SH-SY5Y (cell line): ENCODE measurements around the gene ELMO1.

Experiments used
- GATA2 ChIP-seq: IDR thresholded peaks from 2 replicates; pipeline ENCODE4 v1.6.1; 2011; ENCODE audit warnings: mild to moderate bottlenecking, low read depth, low read length
- GATA3 ChIP-seq: IDR thresholded peaks from 2 replicates; pipeline ENCODE4 v1.6.1; 2011; ENCODE audit warnings: low read depth, mild to moderate bottlenecking, low read length, moderate library complexity

Gene ELMO1

DNA sequence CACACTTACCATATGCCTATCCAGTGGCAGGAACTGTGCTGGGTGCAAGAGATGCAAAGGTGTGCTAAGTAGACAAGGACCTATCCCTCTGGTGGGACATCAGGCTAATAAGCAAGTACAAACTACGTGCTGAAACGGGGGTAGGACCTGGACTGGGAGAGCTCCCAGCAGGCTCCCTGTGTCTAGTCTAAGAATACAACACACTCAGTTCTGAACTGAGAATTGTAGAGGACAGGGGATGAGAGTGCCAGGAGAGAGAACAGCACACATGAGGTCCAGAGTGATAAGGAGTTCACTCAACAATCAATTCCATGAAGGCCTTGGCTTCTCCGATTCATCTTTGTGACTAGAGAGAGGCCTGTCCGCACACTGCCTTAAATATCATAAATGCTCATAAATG lies 253.7 kb downstream of the ELMO1 start:
- TF ChIP-seq GATA2, result no peak
- TF ChIP-seq GATA3, result no peak

DNA sequence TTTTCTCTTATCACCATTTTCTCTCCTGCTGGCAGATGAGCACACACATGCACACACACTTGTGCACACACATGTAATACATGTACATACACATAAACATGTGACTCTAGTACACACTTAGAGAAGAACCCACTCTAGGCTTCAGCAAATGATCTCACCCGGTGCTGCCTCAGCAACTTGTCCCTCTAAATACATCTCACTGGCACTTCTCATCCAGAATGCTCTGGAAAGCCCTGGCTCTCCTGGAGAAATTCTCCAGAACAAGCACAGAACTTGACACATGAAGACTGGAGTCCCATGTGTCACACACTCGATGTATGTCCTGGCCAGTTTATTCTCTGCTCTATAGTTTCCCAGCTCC lies 254.9 kb downstream of the ELMO1 start:
- TF ChIP-seq GATA2 (no peak), GATA3 (no peak)

DNA sequence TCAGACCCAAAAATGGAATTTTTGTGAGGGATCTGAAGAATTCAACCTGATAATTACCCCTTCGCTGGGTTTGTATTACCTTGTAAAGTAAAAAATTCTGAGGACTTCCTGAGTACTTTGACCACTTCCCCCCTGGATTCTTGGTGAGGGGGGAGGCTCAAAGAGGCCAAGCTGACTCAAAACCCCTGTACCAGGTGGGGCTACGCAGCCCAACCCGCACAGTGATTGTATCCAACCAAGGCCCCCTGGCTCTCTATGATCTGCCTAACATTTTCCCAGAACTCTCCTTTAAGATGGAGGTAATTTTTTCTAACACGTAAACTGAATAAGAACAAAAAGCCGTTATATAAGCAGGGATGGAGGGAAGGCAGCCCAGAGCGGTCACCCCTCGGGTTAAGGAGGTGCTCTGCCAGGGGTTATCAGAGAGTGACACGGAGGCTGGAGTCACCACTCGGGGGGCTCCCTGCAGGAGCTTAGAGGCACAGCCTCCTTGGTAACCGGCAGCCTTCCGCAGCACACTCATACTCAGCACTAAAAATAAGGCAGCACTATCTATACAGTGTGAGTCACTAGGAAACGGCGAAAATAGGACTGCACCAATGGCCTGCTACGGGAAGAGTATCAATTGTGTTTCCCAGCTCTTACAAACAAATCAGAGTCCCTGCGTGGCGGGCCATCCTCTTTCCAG lies 255.4 kb downstream of the ELMO1 start:
- TF ChIP-seq GATA2 (no peak), GATA3 (no peak)

DNA sequence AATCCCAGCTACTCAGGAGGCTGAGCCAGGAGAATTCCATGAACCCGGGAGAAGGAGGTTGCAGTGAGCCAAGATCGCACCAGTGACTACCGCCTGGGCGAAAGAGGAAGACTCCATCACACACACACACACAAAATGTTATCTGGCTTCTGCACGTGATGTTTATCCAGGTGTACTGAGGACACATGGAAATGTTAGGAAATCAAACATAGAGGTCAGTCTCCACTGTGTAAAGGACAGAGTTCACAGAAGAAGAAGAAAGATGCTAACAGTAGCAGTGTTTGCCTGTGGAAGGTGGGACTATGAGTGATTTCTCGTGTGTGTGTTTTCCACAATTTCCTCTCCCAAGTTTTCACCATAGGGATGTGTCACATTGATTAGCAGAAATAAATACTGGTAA lies 256.9 kb downstream of the ELMO1 start:
- no peak for TF ChIP-seq GATA3
- no peak for TF ChIP-seq GATA2

DNA sequence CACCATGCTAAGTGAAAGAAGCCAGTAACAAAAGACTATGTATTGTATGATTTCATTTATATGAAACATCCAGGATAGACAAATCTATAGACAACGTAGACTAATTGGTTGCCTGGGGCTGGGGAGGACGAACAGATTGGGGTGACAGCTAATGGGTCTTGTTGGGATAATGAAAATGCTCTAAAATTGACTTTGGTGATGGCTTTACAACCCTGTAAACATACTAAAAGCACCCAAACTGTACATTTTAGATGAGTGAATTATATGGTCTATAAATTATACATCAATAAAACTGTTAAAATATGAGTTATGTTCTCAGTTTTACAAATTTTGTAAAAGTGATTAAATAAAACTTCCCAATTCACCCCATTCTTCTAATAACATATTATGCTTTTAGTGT lies 261.5 kb downstream of the ELMO1 start:
- TF ChIP-seq GATA3, result no peak
- TF ChIP-seq GATA2, result no peak

DNA sequence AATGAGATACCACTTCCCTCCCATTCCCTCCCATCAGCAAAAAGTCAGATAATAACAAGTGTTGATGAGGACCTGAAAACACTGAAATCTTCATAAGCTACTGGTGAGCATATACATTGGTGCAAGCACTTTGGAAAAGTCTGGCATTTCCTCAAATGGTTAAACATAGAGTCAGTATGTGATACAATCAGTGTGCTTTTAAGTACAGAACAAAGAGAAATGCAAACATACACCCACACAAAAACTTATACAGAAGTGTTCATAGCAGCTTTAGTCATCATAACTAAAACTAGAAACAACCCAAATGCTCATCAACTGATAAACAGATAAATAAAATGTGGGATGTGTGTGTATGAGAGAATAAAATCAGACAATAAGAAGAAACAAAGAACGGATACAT lies 261.9 kb downstream of the ELMO1 start:
- TF ChIP-seq GATA3 (no peak), GATA2 (no peak)

DNA sequence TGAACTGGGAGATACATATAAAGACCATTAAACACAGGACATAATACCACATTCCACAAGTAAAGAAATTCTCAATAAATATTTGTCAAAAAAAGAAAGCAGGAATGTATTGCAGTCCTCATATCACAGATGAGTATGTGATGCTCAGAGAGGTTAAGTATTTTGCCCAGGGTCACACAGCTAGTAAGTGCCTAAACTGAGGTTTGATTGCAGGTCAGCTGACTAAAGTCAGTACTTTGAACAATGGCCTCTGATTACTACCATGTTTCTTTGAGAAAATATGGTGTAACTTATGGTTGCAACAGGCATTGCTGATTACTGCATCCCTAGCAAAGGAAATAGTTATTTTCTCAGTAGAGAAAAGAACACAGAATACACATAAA lies 267.1 kb downstream of the ELMO1 start:
- TF ChIP-seq GATA3 (no peak), GATA2 (no peak)

DNA sequence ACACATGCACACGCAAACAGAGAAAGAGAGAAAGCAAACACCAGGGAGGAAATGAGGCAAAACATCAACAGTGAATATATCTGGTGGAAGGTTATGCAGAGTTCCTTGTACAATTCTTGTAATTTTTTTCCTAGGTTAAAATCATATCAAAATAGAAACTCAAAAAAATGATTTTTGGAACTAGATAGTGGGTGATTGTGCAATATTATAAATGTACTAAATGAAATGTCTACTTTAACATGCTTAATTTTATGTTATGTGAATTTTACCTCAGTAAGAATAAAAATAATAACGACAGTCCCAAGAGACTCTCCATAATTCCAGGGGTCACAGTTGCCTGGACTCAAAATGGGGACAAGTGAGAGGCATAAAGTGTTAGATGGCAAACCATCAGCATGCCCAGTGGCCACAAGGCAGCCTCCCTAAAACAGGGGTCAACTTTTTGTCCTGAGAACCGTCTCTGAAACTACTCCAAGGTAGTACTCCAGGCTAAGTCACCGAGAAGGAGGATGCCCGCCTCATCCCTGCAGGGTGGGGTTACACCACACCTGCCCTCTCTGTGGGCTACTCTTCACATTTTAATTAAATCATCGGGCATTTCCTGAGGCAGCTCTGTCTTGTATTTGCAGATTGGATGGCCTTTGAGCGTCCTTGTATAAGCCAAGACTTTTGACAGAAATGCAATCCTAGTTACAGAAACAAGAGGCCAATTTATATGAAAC lies 267.7 kb downstream of the ELMO1 start:
- TF ChIP-seq GATA2, result no peak
- no peak for TF ChIP-seq GATA3

DNA sequence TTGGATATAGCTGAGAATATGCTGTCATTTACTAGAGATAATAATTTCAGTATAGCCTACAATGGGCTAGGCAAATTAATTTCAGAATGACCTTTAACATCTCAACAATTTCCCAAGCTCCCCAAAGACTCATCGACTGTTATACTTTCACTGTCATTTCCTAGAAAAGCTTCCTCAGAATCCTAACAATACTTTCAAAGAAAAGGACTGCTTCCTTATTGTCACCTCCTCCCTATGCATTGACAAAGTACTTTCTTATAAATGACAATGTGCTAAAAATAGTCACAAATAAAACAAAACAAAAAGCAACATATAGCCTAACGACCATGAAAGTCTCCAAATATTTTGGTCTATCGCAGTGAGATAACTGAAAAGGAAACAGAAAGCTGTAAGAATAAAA lies 272.6 kb downstream of the ELMO1 start:
- TF ChIP-seq GATA2, result no peak
- TF ChIP-seq GATA3, result no peak

DNA sequence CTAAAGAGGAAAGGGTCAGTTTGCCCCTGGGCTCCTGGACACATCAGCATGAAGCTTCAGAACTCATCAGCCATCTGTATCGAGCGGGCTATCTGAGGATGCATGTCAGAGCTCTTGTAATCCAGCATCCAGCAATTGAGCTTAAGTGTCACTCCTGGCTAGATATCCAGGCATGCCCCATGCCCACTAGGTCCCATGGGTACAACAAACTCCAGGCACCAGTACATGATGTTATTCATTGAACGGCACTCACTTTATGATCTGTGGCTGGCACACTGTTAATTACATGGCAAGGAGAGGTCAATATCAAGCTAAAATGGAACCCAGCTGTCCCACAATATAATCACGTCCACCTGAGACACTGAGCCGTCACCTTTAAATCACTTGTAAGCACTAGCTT lies 274.2 kb downstream of the ELMO1 start:
- TF ChIP-seq GATA3 (no peak), GATA2 (no peak)

DNA sequence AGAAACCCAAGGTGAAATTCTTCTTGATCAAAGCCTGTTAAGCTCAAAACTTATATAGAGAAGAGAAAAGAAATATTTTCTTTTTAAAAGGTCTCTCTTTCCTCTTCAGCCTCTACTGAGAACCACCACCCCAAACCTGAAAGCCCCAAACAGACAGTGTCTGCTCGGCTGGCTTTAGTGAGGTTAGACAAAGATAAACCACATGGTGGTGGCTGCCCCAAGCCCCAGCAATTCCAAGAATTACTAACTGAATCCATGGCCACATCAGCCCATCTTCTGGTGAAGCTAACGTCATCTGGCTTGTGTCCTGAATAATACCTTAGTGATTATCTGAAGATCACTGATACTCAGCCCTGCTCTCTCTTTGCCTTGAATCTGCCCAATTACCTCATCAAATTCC lies 275.0 kb downstream of the ELMO1 start:
- TF ChIP-seq GATA2 (no peak), GATA3 (no peak)

DNA sequence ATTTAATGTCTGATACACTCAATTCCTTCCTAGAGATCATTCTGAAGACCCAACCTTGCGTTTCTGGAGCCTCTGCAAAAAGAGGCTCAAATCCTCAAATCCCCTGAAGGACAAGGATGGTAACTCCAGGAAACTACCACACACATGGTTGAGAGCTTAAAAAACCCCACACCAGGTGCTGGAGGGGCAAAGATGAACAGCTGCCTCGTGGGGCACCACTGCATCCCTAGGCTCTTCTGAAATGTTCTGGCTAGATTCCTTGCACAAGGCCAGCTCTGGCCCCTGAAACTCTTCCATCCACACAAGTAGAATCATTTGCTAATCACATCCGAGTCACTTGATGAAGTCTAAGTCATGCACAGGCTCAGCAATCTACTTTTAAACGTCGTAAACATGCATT lies 286.6 kb downstream of the ELMO1 start:
- TF ChIP-seq GATA2, result no peak
- no peak for TF ChIP-seq GATA3

DNA sequence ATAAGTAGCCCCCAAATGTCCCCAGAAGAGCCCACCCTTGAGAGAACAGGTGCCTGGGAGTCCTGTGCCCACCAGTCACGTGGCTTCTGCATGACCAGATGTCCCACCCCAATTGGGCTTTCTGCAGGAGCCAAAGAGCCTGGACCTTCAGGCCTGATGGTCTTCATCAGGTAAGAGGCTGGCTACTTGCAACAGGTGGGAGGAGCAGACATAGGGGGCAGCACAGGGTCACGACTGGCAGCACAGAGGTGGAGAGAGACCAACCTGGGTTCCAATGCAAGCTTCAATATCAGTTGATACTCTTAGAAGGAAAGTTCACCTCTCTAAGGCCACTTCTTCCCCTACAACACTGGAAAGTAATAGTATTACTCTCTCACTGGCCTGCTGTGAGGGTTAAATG lies 288.0 kb downstream of the ELMO1 start:
- TF ChIP-seq GATA3, result no peak
- no peak for TF ChIP-seq GATA2

DNA sequence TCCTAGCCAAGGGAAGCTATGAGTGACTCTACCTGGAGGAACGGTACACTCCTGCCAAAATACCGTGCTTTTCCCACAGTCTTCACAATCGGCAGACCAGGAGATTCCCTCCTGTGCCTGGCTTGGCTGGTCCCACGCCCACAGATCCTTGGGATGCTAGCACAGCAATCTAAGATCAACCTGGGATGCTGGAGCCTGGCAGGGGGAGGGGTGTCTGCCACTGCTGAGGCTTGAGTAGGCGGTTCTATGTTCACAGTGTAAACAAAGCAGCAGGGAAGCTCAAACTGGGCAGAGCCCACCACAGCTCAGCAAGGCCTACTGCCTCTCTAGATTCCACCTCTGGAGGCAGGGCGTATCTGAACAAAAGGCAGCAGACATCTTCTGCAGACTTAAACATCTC lies 295.3 kb downstream of the ELMO1 start:
- TF ChIP-seq GATA3 (no peak), GATA2 (no peak)

DNA sequence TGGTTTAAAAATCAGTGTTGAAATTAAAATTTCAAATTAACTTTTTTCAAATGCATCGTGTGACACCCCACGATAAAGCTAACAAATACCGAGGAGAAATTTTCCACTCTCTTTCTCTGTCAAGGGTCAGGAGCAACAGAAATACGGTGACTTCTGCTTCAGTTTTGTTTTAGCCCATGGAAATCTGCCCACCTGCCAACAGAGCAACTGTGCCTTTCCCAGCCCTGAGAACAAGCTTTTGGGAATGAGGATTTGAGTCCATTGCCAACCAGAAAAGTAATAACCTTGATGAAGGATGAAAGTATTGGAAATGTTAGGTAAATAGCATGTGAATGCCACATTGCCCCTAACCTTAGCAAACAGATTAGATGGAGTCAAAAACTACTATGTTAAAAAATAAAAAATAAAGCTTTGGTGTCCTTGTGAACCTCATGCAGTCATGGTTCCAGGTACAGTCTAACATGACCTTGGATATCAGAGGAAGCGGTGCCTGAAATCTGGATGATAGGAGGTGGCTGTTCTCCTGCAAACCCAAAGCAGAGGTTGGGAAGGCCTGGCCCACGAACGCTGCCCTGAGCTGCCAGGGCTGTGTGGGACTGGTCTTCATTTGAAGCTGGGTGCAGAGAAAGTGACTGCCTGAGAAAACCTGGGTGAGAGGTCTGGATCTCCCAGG lies 296.8 kb downstream of the ELMO1 start:
- no peak for TF ChIP-seq GATA2
- TF ChIP-seq GATA3, result no peak
